ENCODE results near the gene ELMOD2.

ELMOD2 gene

DNA sequence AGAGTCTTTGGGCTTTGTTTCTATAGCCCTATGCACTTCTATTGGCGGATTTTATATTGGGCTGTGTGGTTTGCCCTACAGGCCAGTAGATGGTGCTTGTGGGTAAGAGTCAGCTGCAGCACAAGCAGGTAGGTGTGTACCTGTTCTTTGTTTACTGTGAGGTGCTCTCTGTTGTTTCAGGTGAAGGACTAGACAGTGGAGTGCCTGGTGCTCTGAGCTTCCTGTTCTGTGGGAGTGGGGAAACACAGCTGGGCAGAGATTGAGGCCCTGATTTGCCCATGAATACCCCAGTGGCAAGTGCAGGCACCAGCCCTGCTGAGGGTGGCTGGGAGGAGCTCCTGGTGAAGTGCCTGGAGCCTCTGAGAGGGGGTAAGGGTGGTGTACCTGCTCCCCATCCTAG is 71.1 kb downstream of the ELMOD2 start:
- no peak for FAIRE-seq
- no peak for DNase-seq (ENCODE audit: insufficient read length)
- TF ChIP-seq POLR2AphosphoS5 (IDR thresholded peaks at IDR 0.05; ENCODE audit: low read depth, low read length) (no peak), TAF1 (IDR thresholded peaks at IDR 0.05; ENCODE audit: borderline replicate concordance, low read depth, low read length) (no peak), POLR2A (IDR thresholded peaks at IDR 0.05; ENCODE audit: low read depth, low read length) (no peak)

DNA sequence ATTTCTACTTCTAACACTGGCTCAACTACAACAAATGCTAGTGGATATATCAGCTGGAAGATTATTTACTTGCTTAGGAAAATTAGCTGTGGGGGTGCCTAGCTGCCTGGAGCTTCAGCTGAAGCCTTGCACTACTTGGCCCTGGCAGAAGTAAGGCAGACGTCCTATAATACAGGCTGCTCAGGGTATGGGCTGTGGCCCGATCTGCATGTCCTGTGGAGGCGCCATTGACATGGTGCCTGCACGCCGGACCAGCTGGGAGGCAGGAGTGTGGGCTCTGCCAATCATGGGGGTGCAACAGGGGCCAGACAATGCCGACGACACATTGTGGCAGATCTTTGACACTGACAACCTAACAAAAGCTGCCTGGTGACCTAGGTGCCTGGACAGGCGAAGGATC is 76.4 kb downstream of the ELMOD2 start:
- DNase-seq (ENCODE audit: insufficient read length) (no peak), FAIRE-seq (no peak)
- TF ChIP-seq POLR2AphosphoS5 (IDR thresholded peaks at IDR 0.05; ENCODE audit: low read depth, low read length) (no peak), TAF1 (IDR thresholded peaks at IDR 0.05; ENCODE audit: borderline replicate concordance, low read depth, low read length) (no peak), POLR2A (IDR thresholded peaks at IDR 0.05; ENCODE audit: low read depth, low read length) (no peak)

DNA sequence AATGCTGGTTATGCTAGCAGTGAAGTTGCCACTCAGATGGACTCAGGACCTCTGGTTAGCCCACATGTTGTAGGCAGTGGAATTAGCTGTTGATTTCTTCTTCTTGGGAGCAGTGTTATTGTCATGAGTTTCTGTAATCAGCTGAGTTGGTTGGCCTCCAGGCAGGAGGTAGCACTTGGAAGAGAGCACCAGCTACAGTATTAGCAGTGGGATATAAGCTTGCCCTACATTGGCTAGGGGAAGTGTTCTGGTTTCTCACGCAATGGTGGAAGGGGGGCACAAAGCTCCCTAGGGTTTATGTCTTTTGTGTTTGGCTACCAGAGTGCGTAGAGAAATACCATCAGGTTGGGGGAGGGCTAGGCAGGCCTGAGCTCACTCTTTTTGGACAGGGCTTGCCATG is 78.7 kb downstream of the ELMOD2 start:
- DNase-seq (ENCODE audit: insufficient read length) (no peak), FAIRE-seq (no peak)
- TF ChIP-seq POLR2A (IDR thresholded peaks at IDR 0.05; ENCODE audit: low read depth, low read length) = no peak
- no peak for TF ChIP-seq TAF1 (IDR thresholded peaks at IDR 0.05; ENCODE audit: borderline replicate concordance, low read depth, low read length)
- TF ChIP-seq POLR2AphosphoS5 (IDR thresholded peaks at IDR 0.05; ENCODE audit: low read depth, low read length) = no peak

DNA sequence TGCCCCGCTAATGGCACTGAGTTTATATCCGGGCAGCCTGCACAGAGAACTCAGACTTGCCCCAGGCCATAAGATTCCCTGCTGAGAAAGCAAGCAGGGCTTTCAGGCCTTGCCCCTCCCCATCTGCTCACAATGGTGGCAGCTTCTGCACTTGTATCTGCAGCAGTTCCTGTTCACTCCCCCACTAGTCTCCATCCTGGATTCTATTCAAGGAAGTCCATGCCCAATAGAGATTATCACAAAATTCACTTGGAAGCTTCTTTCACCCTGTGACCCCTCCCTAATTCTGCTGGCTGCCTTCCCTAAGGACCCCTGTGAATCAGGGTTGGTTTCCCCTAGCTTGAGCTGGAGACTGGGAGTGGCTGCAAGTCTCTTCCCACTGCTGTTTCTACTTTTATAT is 79.3 kb downstream of the ELMOD2 start:
- no peak for TF ChIP-seq POLR2AphosphoS5 (IDR thresholded peaks at IDR 0.05; ENCODE audit: low read depth, low read length)
- no peak for TF ChIP-seq TAF1 (IDR thresholded peaks at IDR 0.05; ENCODE audit: borderline replicate concordance, low read depth, low read length)
- TF ChIP-seq POLR2A (IDR thresholded peaks at IDR 0.05; ENCODE audit: low read depth, low read length) = no peak
- no peak for DNase-seq (ENCODE audit: insufficient read length)
- no peak for FAIRE-seq
